RWPE2 (cell line): Measurements from ENCODE around the gene INSYN2B.

ENCODE experiments used
- ATAC-seq: fragments of 200-7000 bp; cut with Tn5 transposase; 3 replicates; pipeline ENCODE4 v1.9.1; 2021; ENCODE audit warnings: low read depth
- DNase-seq: peaks from one replicate; pipeline ENCODE4 v3.0.0-alpha.2; 2020; ENCODE audit warnings: low spot score
- H3K27ac ChIP-seq: fragments of 450-650 bp; 2 replicates; pipeline ENCODE4 v1.5.1; 2017; ENCODE audit warnings: mild to moderate bottlenecking; ENCODE audit not compliant: poor library complexity, severe bottlenecking
- H3K27me3 ChIP-seq: fragments of 250-450 bp; sonication (Bioruptor Pico); 2 replicates; pipeline ENCODE4 v1.5.1; 2021; ENCODE audit warnings: mild to moderate bottlenecking, moderate library complexity; ENCODE audit not compliant: insufficient read depth, poor library complexity, severe bottlenecking
- H3K36me3 ChIP-seq: fragments of 250-450 bp; sonication (Bioruptor Pico); 2 replicates; pipeline ENCODE4 v1.5.1; 2020; ENCODE audit warnings: low read depth, mild to moderate bottlenecking, moderate library complexity
- H3K4me1 ChIP-seq: fragments of 250-450 bp; sonication (Bioruptor Pico); 2 replicates; pipeline ENCODE4 v1.5.1; 2021; ENCODE audit warnings: mild to moderate bottlenecking, moderate library complexity; ENCODE audit not compliant: insufficient read depth, poor library complexity, severe bottlenecking
- H3K4me3 ChIP-seq: fragments of 250-450 bp; sonication (Bioruptor Pico); 2 replicates; pipeline ENCODE4 v1.5.1; 2021; ENCODE audit warnings: mild to moderate bottlenecking, moderate library complexity; ENCODE audit not compliant: severe bottlenecking
- H3K9me3 ChIP-seq: fragments of 250-450 bp; sonication (Bioruptor Pico); 2 replicates; pipeline ENCODE4 v1.5.1; 2021; ENCODE audit warnings: mild to moderate bottlenecking, moderate library complexity; ENCODE audit not compliant: severe bottlenecking
- CTCF ChIP-seq: fragments of 450-650 bp; IDR thresholded peaks from one replicate; pipeline ENCODE4 v1.5.1; 2017; ENCODE audit warnings: mild to moderate bottlenecking, moderate library complexity; ENCODE audit not compliant: poor library complexity, severe bottlenecking

INSYN2B gene

GRCh38 chr5:169889572-169889971 lies 90.7 kb downstream of the INSYN2B start:
- no peak overlapping the region for H3K4me3 ChIP-seq
- H3K27ac ChIP-seq, result no peak overlapping the region
- DNase-seq, result no peak
- ATAC-seq, result no peak
- no peak for TF ChIP-seq CTCF
- H3K36me3 ChIP-seq, result no peaks in the 10 kb centered on the region
- H3K9me3 ChIP-seq, result no peaks in the 10 kb centered on the region
- H3K27me3 ChIP-seq, result no peaks in the 10 kb centered on the region
- H3K4me1 ChIP-seq, result no peaks in the 10 kb centered on the region

GRCh38 chr5:169886677-169887076 lies 93.6 kb downstream of the INSYN2B start:
- Histone ChIP-seq H3K27me3 (no peaks in the 10 kb centered on the region), H3K36me3 (0 out of 2 replicates have a peak, but pooled peaks cover 3% of the 10 kb centered on the region), H3K9me3 (no peaks in the 10 kb centered on the region), H3K4me1 (no peaks in the 10 kb centered on the region), H3K27ac (no peak overlapping the region), H3K4me3 (no peak overlapping the region)
- ATAC-seq (no peak), DNase-seq (no peak)
- no peak for TF ChIP-seq CTCF

DNA sequence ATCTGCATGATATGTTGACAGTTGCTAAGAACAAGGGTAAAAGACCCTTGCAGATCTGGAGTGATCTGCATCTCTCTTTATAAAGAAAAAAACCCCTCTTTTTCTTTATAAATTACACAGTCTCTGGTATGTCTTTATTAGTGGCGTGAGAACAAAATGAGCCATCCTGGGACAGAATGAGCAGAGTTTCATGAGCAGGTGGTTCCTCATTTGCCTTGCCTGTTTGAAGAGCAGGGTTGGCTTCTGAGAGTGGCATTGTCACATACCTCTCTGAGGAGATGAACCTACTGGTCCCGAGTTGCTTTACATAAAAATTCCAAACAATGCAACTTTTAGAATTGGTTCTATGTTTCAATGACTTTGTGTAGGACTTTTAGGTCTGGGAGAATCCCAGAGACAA lies 94.3 kb downstream of the INSYN2B start:
- DNase-seq (no peak), ATAC-seq (no peak)
- H3K4me3 ChIP-seq, result no peak overlapping the region
- H3K36me3 ChIP-seq, result peaks cover 7% of the 10 kb centered on the region; the same call in 1 of the 2 replicates
- H3K27me3 ChIP-seq, result no peaks in the 10 kb centered on the region
- no peaks in the 10 kb centered on the region for H3K9me3 ChIP-seq
- no peak overlapping the region for H3K27ac ChIP-seq
- no peaks in the 10 kb centered on the region for H3K4me1 ChIP-seq
- TF ChIP-seq CTCF, result no peak

GRCh38 chr5:169881702-169882303 lies 98.5 kb downstream of the INSYN2B start:
- Histone ChIP-seq H3K4me1 (no peaks in the 10 kb centered on the region), H3K27me3 (no peaks in the 10 kb centered on the region), H3K36me3 (peaks cover 12% of the 10 kb centered on the region; the same call in 1 of the 2 replicates), H3K4me3 (no peak overlapping the region), H3K9me3 (no peaks in the 10 kb centered on the region), H3K27ac (no peak overlapping the region)
- ATAC-seq (no peak), DNase-seq (no peak)
- no peak for TF ChIP-seq CTCF

GRCh38 chr5:169880785-169881184 lies 99.5 kb downstream of the INSYN2B start:
- H3K27ac ChIP-seq, result no peak overlapping the region
- TF ChIP-seq CTCF, result no peak
- no peaks in the 10 kb centered on the region for H3K27me3 ChIP-seq
- H3K36me3 ChIP-seq, result peaks cover 12% of the 10 kb centered on the region; the same call in 1 of the 2 replicates
- no peak for ATAC-seq
- no peak overlapping the region for H3K4me3 ChIP-seq
- no peaks in the 10 kb centered on the region for H3K9me3 ChIP-seq
- DNase-seq, result no peak
- no peaks in the 10 kb centered on the region for H3K4me1 ChIP-seq
